Stimulated activated CD4-positive, alpha-beta T cell treated with anti-CD3 and anti-CD28 coated beads, TNF-alpha, amount 100 ng/mL, for 24 hours (primary cell): ENCODE results near the gene MRPL52.

Experiments
- DNase-seq, 3 experiments: peaks; one replicate each; pipeline ENCODE4 v3.0.0-alpha.2; 2020; ENCODE audit warnings: low read depth in 3 of 3

MRPL52 gene

GRCh38 chr14:22882064-22882463 lies 52.4 kb downstream of the MRPL52 start:
- DNase-seq, result no peak

- DNase-seq, result no peak
Measured at GRCh38 chr14:22882529-22883172, 53.0 kb downstream of the MRPL52 start.

- no peak for DNase-seq
Measured at GRCh38 chr14:22883173-22883976, 53.7 kb downstream of the MRPL52 start, which contains the start of gene REM2. Gene REM2, plus strand, starts transcription at chr14:22883222. Its CDS starts 66 bp downstream, at chr14:22883288.

GRCh38 chr14:22884076-22884737 lies 54.5 kb downstream of the MRPL52 start:
- DNase-seq, result no peak
